ENCODE data around the gene SNAI1. TPM values are rescaled to one million over a fixed set of nuclear protein-coding genes. Genes with fewer than 3 reads are reported as not detected.
"Not testable (repeated sequence)": the region's sequence is repeated elsewhere in the genome, so short reads cannot be mapped to it uniquely, and the experiment has no call there.

SNAI1 gene
- total RNA-seq, 2 experiments from 2014 or later: 1.7 to 2.5 TPM

DNA sequence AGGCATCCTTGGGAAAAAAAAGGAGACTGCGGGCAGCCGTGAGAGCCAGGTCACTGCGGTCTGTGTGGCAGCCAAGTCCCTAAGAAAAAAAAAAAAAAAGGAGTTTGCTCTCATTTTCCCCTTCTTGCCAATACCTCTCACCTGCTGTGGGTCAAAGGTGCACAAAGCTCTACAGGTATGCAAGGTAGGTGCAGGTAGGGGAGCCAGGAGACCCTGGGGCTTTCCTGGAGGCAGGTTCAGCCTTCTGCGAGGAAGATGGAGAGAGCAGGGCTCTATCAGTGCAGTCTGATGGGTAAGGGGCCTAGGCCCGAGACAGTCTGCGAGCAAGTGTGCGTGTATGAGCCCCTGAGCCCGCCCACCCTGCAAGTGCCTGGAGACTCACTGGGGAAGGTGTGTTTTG lies 12.3 kb upstream of the SNAI1 start:
- Histone ChIP-seq H3K36me3 (ENCODE audit: insufficient read depth, low read length) (no peaks in the 10 kb centered on the region), H3K9me3 (ENCODE audit: control insufficient read depth in 1 of 2, insufficient read depth in 1 of 2, low read length in 2 of 2) (no peaks in the 10 kb centered on the region), H3K4me3 (ENCODE audit: low read length) (no peak overlapping the region), H3K27ac (ENCODE audit: low read depth in 1 of 2, low read length in 2 of 2) (no peak overlapping the region), H3K4me1 (ENCODE audit: insufficient read depth, low read length) (no peaks in the 10 kb centered on the region), H3K27me3 (ENCODE audit: control insufficient read depth in 1 of 2, insufficient read depth in 2 of 2, low read length in 2 of 2) (no peaks in the 10 kb centered on the region)
- CTCF ChIA-PET: interaction anchor here (0.8 kb wide), 1 partner anchor 11 kb away, joined by 3 read pairs; no protein-coding TSS in a partner anchor
- Mint-ChIP-seq H3K27ac (no peak overlapping the region), H3K36me3 (ENCODE audit: low read depth) (no peaks in the 10 kb centered on the region), H3K27me3 (no peaks in the 10 kb centered on the region), H3K9me3 (no peaks in the 10 kb centered on the region), H3K4me1 (ENCODE audit: low read depth) (no peaks in the 10 kb centered on the region), H3K4me3 (no peak overlapping the region)
- DNase-seq (no peak), ATAC-seq (ENCODE audit: poor library complexity) (no peak)
- POLR2A ChIA-PET: interaction anchor here (0.6 to 1.0 kb wide), 2 partner anchors 9 to 12 kb away, joined by 3 read pairs; no protein-coding TSS in a partner anchor
- no peak for TF ChIP-seq CTCF (IDR thresholded peaks at IDR 0.05)
- intact Hi-C loops (cut with DNase I, micrococcal nuclease): loop anchor here in 1 of 2 experiments (10.0 kb wide), 1 partner anchor 504 kb away; no protein-coding TSS in a partner anchor

GRCh38 chr20:49973981-49974380 lies 8.8 kb upstream of the SNAI1 start:
- Histone ChIP-seq H3K36me3 (ENCODE audit: insufficient read depth, low read length) (no peaks in the 10 kb centered on the region), H3K4me3 (ENCODE audit: low read length) (no peak overlapping the region), H3K9me3 (ENCODE audit: control insufficient read depth in 1 of 2, insufficient read depth in 1 of 2, low read length in 2 of 2) (no peaks in the 10 kb centered on the region), H3K27me3 (ENCODE audit: control insufficient read depth in 1 of 2, insufficient read depth in 2 of 2, low read length in 2 of 2) (no peaks in the 10 kb centered on the region), H3K4me1 (ENCODE audit: insufficient read depth, low read length) (peaks cover 3% of the 10 kb centered on the region), H3K27ac (ENCODE audit: low read depth in 1 of 2, low read length in 2 of 2) (no peak overlapping the region)
- POLR2A ChIA-PET: no interaction called here
- CTCF ChIA-PET: interaction anchor here (1.1 kb wide), 1 partner anchor 98 kb away, joined by 3 read pairs; no protein-coding TSS in a partner anchor
- DNase-seq (no peak), ATAC-seq (ENCODE audit: poor library complexity) (no peak)
- H3K4me1 Mint-ChIP-seq (ENCODE audit: low read depth): no peaks in the 10 kb centered on the region
- intact Hi-C loops (cut with DNase I, micrococcal nuclease): loop anchor here in 1 of 2 experiments (10.0 kb wide), 1 partner anchor 501 kb away; no protein-coding TSS in a partner anchor
- no peak for TF ChIP-seq CTCF (IDR thresholded peaks at IDR 0.05)
- no peaks in the 10 kb centered on the region for H3K27me3 Mint-ChIP-seq
- H3K36me3 Mint-ChIP-seq (ENCODE audit: low read depth): no peaks in the 10 kb centered on the region
- H3K4me3 Mint-ChIP-seq: no peak overlapping the region
- no peaks in the 10 kb centered on the region for H3K9me3 Mint-ChIP-seq
- no peak overlapping the region for H3K27ac Mint-ChIP-seq

GRCh38 chr20:49976542-49976941 lies 6.2 kb upstream of the SNAI1 start:
- intact Hi-C loops (cut with DNase I, micrococcal nuclease): loop anchor here in 1 of 2 experiments (10.0 kb wide), 1 partner anchor 498 kb away; no protein-coding TSS in a partner anchor
- ATAC-seq (ENCODE audit: poor library complexity): no peak
- ChIA-PET POLR2A (no interaction called here), CTCF (interaction anchor here (1.4 kb wide), 1 partner anchor 95 kb away, joined by 14 read pairs; no protein-coding TSS in a partner anchor)
- TF ChIP-seq CTCF (IDR thresholded peaks at IDR 0.05): no peak
- Mint-ChIP-seq H3K9me3 (no peaks in the 10 kb centered on the region), H3K27ac (no peak overlapping the region), H3K4me3 (no peak overlapping the region), H3K4me1 (ENCODE audit: low read depth) (no peaks in the 10 kb centered on the region), H3K36me3 (ENCODE audit: low read depth) (no peaks in the 10 kb centered on the region), H3K27me3 (no peaks in the 10 kb centered on the region)
- Histone ChIP-seq H3K4me1 (ENCODE audit: insufficient read depth, low read length) (peaks cover 7% of the 10 kb centered on the region), H3K27me3 (ENCODE audit: control insufficient read depth in 1 of 2, insufficient read depth in 2 of 2, low read length in 2 of 2) (no peaks in the 10 kb centered on the region), H3K9me3 (ENCODE audit: control insufficient read depth in 1 of 2, insufficient read depth in 1 of 2, low read length in 2 of 2) (no peaks in the 10 kb centered on the region), H3K4me3 (ENCODE audit: low read length) (no peak overlapping the region), H3K36me3 (ENCODE audit: insufficient read depth, low read length) (no peaks in the 10 kb centered on the region), H3K27ac (ENCODE audit: low read depth in 1 of 2, low read length in 2 of 2) (no peak overlapping the region)
- no peak for DNase-seq

- not testable (repeated sequence) for H3K27me3 ChIP-seq (ENCODE audit: control insufficient read depth in 1 of 2, insufficient read depth in 2 of 2, low read length in 2 of 2); H3K27me3 Mint-ChIP-seq; H3K9me3 Mint-ChIP-seq; DNase-seq; H3K4me1 Mint-ChIP-seq (ENCODE audit: low read depth); H3K27ac Mint-ChIP-seq; H3K36me3 Mint-ChIP-seq (ENCODE audit: low read depth); ATAC-seq (ENCODE audit: poor library complexity); H3K4me3 ChIP-seq (ENCODE audit: low read length); H3K36me3 ChIP-seq (ENCODE audit: insufficient read depth, low read length); H3K9me3 ChIP-seq (ENCODE audit: control insufficient read depth in 1 of 2, insufficient read depth in 1 of 2, low read length in 2 of 2); H3K27ac ChIP-seq (ENCODE audit: low read depth in 1 of 2, low read length in 2 of 2); H3K4me3 Mint-ChIP-seq
- CTCF ChIA-PET: interaction anchor here (1.7 to 8.0 kb wide), 2 partner anchors 17 to 92 kb away, joined by 5 to 102 read pairs; no protein-coding TSS in a partner anchor
- POLR2A ChIA-PET: interaction anchor here (2.2 kb wide), 1 partner anchor 42 kb away, joined by 4 read pairs; the partner anchor contains the start of gene RNF114
- peaks cover 16% of the 10 kb centered on the region for H3K4me1 ChIP-seq (ENCODE audit: insufficient read depth, low read length)
- intact Hi-C loops (cut with DNase I, micrococcal nuclease): loop anchor here (2.0 to 10.0 kb wide), 2 partner anchors 201 to 497 kb away; no protein-coding TSS in a partner anchor
Measured at GRCh38 chr20:49977740-49978139, 5.0 kb upstream of the SNAI1 start.
